HG03135 (cell line): Measurements from ENCODE around the gene TSEN34.
A peak's percentile ranks its signal among the peaks of the same experiment; 100 is the strongest.
"Not testable (repeated sequence)": the region's sequence is repeated elsewhere in the genome, so short reads cannot be mapped to it uniquely, and the experiment has no call there.

Source experiments
- ATAC-seq: cut with Tn5 transposase; IDR thresholded peaks from one replicate; pipeline ENCODE4 v1.9.1; 2021; ENCODE audit warnings: mild to moderate bottlenecking, moderate library complexity; ENCODE audit not compliant: unreplicated experiment

Gene TSEN34

DNA sequence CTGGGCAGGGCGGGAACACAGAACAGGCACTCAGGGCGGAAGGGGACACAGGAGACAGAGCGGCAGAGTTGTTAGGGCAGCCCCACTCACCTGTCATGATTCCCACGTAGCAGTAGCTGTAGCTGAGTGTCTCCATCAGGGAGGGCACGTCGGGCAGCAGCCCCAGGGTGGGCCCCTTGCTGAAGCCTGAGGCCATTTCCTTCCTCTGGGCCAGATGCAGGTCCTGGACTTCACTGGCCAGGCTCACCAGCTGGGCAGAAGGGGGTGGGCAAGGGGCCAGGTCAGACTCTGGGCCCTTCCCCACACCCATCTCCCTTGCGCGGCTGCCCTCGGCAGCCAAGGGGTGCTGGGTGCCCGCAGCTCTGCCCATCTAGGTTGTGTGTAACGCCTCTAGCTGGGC lies 7.7 kb upstream of the TSEN34 start:
- no peak for ATAC-seq

GRCh38 chr19:54186351-54186750 lies 4.8 kb upstream of the TSEN34 start:
- no peak for ATAC-seq

DNA sequence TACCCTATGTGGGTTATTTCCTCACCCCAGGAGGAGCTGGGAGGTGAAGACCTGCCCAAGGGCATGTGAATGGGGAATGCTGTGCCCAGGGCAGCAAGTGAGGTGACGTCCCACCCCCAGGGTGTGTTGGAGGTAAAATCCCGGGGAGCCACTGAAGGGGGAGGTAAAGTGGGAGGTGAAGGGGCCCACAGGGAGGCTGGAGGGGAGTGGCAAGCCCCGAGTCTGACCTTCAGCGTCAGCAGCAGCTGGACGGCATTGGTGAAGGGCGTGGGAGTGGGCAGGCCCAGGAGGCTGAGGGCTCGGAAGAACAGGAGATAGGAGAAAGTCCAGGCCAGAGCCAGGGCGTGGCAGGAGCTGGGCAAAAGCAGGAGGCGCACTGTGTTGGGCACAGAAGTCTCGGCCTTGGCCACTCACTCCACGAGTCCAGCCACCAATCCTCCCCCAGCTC lies 4.2 kb upstream of the TSEN34 start:
- ATAC-seq, result no peak

DNA sequence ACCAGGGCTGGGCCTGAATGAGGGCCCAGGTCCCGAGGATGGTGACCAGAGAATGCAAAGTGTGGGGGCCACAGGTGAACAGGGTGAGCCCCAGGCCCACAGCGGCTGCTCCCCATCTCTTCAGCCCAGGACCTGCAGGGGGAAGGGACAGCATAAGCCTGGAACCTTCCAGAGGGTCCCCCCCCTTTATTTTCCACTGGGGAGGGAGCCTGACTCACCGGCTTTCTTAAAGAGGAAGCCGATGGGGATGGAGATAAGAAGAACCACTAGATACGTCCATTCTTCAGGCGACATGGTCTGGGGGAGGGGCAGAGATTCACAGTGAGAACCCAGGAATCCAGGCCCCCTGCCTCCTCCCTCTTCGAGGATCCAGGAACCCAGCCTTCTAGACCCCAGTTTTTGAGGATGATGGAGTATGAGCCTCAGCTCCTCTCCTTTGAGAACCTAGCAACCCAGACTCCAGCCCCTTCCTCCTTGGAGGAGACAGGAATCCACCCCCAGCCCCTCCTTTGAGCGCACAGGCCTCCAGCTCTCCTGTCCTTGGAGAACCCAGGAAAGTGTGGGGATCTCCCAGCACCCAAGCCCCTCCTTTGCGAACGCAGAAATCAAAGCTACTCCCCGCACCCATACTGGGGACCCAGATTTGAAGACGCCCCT lies 2.8 kb upstream of the TSEN34 start:
- ATAC-seq, result no peak

DNA sequence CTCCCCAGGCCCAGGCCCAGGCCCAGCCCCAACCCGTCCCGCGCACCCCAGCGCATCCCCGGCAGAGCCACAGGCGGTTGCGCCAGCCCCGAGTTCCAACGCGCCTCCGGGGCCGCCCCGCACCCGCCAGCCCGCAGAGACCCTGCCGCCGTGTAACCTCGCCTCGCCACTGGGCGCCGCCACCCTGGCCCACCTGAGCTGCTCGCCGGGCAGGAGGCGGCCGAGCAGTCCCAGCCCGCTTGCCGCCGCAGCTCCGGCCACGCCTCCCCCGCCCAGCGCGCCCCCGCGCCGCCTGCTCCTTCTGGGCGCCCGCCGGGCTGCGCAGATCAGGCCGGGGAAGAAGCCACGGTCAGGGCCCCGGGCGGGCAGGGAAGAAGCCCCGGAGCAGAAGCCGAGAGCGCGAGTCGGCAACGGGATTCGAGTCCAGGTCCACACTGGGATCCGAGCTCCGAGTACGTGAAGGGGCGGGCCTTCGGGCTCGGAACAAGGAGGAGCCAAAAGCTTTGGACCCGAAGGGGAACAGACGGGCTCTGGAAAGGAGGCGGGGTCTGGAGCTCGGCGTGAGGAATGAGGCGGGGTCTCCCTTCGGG lies 1.9 kb upstream of the TSEN34 start, which contains the start of gene MBOAT7:
TSS of gene MBOAT7 (minus strand) at position 436 of the 590 bp plus-strand sequence. CDS start 1,072 bp downstream, outside the sequence.
- peak; percentile 19 for ATAC-seq

GRCh38 chr19:54189735-54190502 lies 1.2 kb upstream of the TSEN34 start:
- ATAC-seq, result peak; percentile 49

DNA sequence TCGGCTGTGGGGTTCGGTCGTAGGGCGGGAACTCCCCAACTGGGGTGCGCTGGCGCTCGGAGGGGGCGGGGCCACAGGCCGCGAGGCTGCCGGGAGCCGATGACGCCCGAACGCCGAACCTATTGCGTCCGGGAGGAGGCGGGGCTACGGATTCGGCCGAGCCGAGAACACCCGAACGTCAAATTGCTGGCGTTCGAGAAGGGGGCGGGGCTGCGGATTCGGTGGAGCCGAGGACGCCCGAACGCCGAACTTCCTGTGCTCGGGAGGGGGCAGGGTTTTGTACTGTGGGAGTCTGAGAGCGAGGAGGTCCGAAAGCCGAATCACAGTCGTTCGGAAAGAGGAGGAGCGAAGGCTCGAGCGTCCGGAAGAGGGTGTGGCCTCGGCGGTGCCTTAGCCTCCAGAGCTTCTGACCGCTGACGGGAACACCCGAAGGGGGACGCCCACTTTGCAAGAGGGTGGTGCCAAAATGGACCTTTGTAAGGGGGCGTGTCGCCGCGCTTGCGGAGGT lies 551 bp upstream of the TSEN34 start:
- ATAC-seq, result peak; percentile 49

- no peak for ATAC-seq
Observed at GRCh38 chr19:54191811-54192453, 824 bp downstream of the TSEN34 start.

GRCh38 chr19:54193011-54193410 lies 1.9 kb downstream of the TSEN34 start:
- ATAC-seq, result no peak

- not testable (repeated sequence) for ATAC-seq
Observed at GRCh38 chr19:54194463-54194862, 3.4 kb downstream of the TSEN34 start.

DNA sequence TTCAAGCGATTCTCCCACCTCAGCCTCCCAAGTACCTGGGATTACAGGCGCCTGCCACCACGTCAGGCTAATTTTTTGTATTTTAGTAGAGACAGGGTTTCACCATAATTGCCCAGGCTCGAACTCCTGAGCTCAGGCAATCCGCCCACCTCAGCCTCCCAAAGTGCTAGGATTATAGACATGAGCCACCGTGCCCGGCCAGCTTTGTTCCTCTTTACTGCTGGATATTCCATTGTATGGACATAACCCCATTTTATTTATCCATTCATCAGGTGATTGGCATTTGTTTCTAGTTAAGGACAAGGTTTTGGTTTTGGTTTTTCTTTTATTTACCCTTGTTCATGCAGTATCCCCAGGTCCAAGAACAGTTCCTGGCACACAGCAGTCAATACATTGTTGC lies 5.4 kb downstream of the TSEN34 start:
- no peak for ATAC-seq

- no peak for ATAC-seq
Observed at GRCh38 chr19:54197121-54197520, 6.0 kb downstream of the TSEN34 start.

DNA sequence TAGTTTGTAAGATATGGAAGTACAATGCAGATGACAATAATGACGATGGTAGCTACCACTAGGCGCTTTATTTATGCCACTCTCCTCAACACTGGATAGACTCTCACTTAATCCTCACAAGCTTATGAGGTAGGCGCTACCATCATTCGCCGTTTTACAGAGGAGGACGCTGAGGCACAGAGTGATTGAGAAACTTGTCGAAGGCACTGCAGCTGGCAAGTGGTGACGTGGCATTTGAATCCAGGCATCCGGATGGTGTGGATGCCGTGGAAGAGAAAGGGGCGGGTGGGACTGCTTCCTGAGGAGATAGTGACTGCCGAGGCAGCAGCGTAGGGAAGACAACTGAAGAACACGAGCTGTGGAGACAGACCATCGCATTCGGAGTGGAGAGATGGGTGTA lies 8.3 kb downstream of the TSEN34 start:
- no peak for ATAC-seq

- ATAC-seq, result no peak
Observed at GRCh38 chr19:54201172-54201701, 10.1 kb downstream of the TSEN34 start.

GRCh38 chr19:54201980-54202379 lies 10.9 kb downstream of the TSEN34 start:
- ATAC-seq, result no peak

DNA sequence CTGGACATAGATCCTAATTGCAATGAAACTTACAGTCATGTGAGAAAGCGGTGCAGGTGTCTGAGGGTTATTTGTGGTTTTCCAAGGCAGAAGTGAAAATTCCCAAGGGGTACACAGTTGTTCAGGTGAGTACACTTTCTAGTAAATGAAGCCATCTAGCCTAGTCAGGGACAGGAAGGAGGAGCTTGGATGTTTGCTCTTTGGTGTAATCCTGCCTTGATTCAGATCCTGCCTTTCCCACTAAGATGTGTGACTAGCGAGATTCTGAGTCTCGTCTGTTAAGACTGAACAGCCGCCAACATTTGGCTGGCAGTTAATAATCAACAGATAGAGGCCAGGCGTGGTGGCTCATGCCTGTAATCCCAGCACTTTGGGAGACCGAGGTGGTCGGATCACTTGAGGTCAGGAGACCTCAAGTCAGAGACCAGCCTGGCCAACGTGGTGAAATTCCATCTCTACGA lies 12.1 kb downstream of the TSEN34 start:
- no peak for ATAC-seq

GRCh38 chr19:54204767-54205468 lies 13.8 kb downstream of the TSEN34 start:
- no peak for ATAC-seq

- no peak for ATAC-seq
Observed at GRCh38 chr19:54206030-54206830, 15.1 kb downstream of the TSEN34 start.

DNA sequence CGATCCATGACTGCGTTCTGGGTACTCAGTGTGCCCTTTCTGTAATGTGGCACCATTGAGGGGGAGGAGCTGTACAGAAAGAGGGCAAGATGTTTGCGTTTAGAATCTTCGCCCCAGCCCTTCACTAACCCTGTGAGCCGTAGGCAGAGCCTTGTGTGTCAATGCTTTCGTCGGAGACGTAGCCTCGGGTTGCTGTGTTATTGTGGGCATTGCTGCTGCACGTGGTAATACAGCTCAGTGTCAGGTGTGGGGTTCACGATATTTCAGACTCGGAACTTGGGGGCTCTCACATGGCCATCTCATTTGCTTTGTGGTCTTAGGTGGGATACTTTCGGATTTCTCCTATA lies 15.7 kb downstream of the TSEN34 start:
- no peak for ATAC-seq
